GM10248 (cell line): ENCODE data around the gene TMEM79.

Experiments used
- CTCF ChIA-PET: fragments of 300-600 bp; sonication (Branson Sonifier 250); formaldehyde crosslinking; extraction: SDS; loops from one replicate; lab custom pipeline; 2021; ENCODE audit warnings: antibody characterized with exemption; lab: Yijun Ruan, JAX
- POLR2A ChIA-PET: fragments of 350-650 bp; sonication (Branson Sonifier 250); formaldehyde crosslinking; extraction: SDS; loops from one replicate; lab custom pipeline; 2020; ENCODE audit warnings: antibody characterized with exemption; lab: Yijun Ruan, JAX
- DNase-seq: peaks from one replicate; pipeline ENCODE4 v3.0.0; 2012; ENCODE audit errors: extremely low spot score
- TF ChIP-seq, protein P1 (sequence below): IDR thresholded peaks from 2 replicates; pipeline ENCODE4 v1.5.1; 2012; ENCODE audit warnings: mild to moderate bottlenecking, low read depth; ENCODE audit errors: extremely low read depth, missing control alignments, control extremely low read depth

TMEM79 gene

DNA sequence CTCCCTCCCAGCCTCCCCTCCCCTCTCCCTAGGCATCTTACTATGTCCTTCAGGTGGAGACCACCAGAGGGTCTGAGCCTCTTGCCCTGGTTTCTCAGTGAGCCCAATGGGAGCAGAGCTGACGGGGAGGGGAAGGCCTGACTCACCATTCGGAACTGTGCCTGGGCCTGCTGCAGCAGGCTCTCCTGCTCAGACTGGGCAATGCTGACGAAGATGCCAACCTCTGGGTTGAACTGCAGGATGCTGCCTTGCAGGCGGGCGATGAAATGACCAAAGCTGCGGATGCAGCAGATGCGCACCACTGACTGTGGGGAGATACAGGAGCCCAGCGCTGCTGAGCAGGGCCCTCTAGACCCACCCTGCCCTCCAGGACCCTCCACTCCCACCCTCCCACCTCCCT is 25.3 kb upstream of the TMEM79 start:
- DNase-seq: no peak
- ChIA-PET POLR2A (no interaction called here), CTCF (interaction anchor here (1.5 to 4.9 kb wide), 5 partner anchors 10 to 168 kb away, joined by 3 to 24 read pairs (median 4); no protein-coding TSS in a partner anchor)
- TF ChIP-seq, protein P1, sequence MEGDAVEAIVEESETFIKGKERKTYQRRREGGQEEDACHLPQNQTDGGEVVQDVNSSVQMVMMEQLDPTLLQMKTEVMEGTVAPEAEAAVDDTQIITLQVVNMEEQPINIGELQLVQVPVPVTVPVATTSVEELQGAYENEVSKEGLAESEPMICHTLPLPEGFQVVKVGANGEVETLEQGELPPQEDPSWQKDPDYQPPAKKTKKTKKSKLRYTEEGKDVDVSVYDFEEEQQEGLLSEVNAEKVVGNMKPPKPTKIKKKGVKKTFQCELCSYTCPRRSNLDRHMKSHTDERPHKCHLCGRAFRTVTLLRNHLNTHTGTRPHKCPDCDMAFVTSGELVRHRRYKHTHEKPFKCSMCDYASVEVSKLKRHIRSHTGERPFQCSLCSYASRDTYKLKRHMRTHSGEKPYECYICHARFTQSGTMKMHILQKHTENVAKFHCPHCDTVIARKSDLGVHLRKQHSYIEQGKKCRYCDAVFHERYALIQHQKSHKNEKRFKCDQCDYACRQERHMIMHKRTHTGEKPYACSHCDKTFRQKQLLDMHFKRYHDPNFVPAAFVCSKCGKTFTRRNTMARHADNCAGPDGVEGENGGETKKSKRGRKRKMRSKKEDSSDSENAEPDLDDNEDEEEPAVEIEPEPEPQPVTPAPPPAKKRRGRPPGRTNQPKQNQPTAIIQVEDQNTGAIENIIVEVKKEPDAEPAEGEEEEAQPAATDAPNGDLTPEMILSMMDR: no peak

GRCh38 chr1:156259805-156260204 is 24.3 kb upstream of the TMEM79 start:
- ChIA-PET CTCF (interaction anchor here (0.7 to 4.9 kb wide), 12 partner anchors 9 to 169 kb away, joined by 3 to 24 read pairs (median 4); partner anchors contain the start of genes BGLAP and TMEM79), POLR2A (no interaction called here)
- no peak for DNase-seq
- TF ChIP-seq, protein P1: peak; percentile 17

DNA sequence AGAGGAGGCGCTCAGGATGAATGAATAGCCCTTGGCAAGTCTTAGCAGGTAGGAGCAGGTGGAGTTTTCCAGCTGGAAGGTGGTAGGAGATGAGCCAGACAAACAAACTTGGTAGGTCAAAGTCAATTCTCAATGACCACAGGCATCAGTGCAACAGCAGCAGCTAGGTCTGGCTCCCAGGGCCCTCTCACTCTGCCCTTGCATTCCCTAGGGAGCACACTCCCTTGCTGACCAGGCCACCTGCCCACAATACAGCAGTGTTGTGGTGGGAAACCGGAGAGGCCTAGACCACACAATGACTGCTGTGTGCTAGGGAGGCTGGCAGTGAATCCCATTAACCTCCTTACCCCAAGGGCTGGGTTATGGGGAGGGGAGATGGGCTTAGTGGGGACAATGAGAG is 23.2 kb upstream of the TMEM79 start:
- CTCF ChIA-PET: interaction anchor here (0.9 to 4.9 kb wide), 10 partner anchors 10 to 170 kb away, joined by 3 to 24 read pairs (median 4); partner anchors contain the start of gene BGLAP
- POLR2A ChIA-PET: no interaction called here
- TF ChIP-seq, protein P1: no peak
- no peak for DNase-seq

GRCh38 chr1:156262461-156263287 is 21.5 kb upstream of the TMEM79 start:
- CTCF ChIA-PET: interaction anchor here (1.0 to 4.9 kb wide), 8 partner anchors 10 to 166 kb away, joined by 3 to 24 read pairs (median 4); no protein-coding TSS in a partner anchor
- no peak for DNase-seq
- TF ChIP-seq, protein P1: no peak
- POLR2A ChIA-PET: no interaction called here

GRCh38 chr1:156263288-156263655 is 20.9 kb upstream of the TMEM79 start:
- CTCF ChIA-PET: interaction anchor here (1.0 to 4.9 kb wide), 5 partner anchors 9 to 118 kb away, joined by 3 to 24 read pairs (median 5); no protein-coding TSS in a partner anchor
- DNase-seq: no peak
- POLR2A ChIA-PET: no interaction called here
- TF ChIP-seq, protein P1: no peak

DNA sequence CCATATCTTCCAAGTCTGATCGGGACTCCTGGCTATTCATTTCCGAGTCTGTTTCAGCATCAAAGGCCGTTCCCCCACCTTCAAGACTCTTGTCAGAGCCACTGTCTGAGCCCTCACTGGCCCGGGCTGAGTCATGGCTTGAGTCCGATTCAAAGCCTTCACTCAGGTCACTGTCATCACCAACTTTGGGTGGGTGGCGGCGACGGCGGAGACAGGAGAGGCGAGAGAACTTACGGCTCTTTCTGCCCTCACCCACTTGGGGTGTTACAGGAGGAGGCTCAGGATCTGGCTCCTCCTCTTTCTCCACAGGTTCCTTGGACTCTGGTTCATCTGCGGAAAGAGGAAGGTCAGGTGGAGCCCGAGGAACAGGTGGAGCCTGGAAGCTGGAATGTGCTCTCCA is 18.1 kb upstream of the TMEM79 start:
- TF ChIP-seq, protein P1: no peak

More for the DNA sequence above, 18.1 kb upstream of the TMEM79 start:
- POLR2A ChIA-PET: no interaction called here
- DNase-seq: no peak
- CTCF ChIA-PET: no interaction called here
